Gastroesophageal sphincter (tissue), 4 donors: ENCODE data around the gene GALNS. TPM values are rescaled to one million over a fixed set of nuclear protein-coding genes. Genes with fewer than 3 reads are reported as not detected.

ENCODE experiments used
- ATAC-seq: fragments of 150-250 bp; one replicate; pipeline ENCODE4 v1.9.1; 2016; ENCODE audit warnings: mild to moderate bottlenecking, moderate library complexity
- H3K27ac ChIP-seq, 4 donors: fragments of 200-600 bp; sonication (generic) in 3 of 4; 1 replicate in 3 of 4; 2 replicates in 1 of 4; pipeline ENCODE4 v1.5.1; 2016 to 2019
- H3K27me3 ChIP-seq: fragments of 200-600 bp; sonication (generic); one replicate; pipeline ENCODE4 v1.5.1; 2019
- H3K36me3 ChIP-seq, 2 donors: fragments of 200-600 bp; sonication (generic); one replicate each; pipeline ENCODE4 v1.5.1; 2019; ENCODE audit warnings: control low read depth in 1 of 2
- H3K4me1 ChIP-seq, 3 donors: fragments of 200-600 bp; sonication (generic); 1 replicate in 2 of 3; 2 replicates in 1 of 3; pipeline ENCODE4 v1.5.1; 2016 to 2019; ENCODE audit warnings: control low read depth in 2 of 3
- H3K4me3 ChIP-seq, 2 donors: fragments of 200-600 bp; sonication (generic); one replicate each; pipeline ENCODE4 v1.5.1; 2019; ENCODE audit warnings: mild to moderate bottlenecking in 1 of 2, moderate library complexity in 1 of 2
- H3K9me3 ChIP-seq, 3 donors: fragments of 200-600 bp; sonication (generic); one replicate each; pipeline ENCODE4 v1.5.1; 2017 to 2019; ENCODE audit warnings: control low read depth in 2 of 3
- CTCF ChIP-seq, 4 experiments: fragments of 200-600 bp in 2 of 4; fragments of 450-650 bp in 2 of 4; sonication (generic) in 1 of 4; IDR thresholded peaks; one replicate each; pipeline ENCODE4 v1.5.1; 2017 to 2019; ENCODE audit warnings: antibody characterized with exemption in 4 of 4, mild to moderate bottlenecking in 2 of 4, moderate library complexity in 2 of 4
- EP300 ChIP-seq: sonication (generic); formaldehyde crosslinking; IDR thresholded peaks from one replicate; pipeline ENCODE4 v1.6.1; 2017; ENCODE audit warnings: antibody characterized with exemption, mild to moderate bottlenecking
- POLR2A ChIP-seq, 2 donors: fragments of 450-650 bp; IDR thresholded peaks; one replicate each; pipeline ENCODE4 v1.6.1; 2017; ENCODE audit warnings: antibody characterized with exemption in 2 of 2, mild to moderate bottlenecking in 2 of 2, moderate library complexity in 1 of 2
- POLR2AphosphoS5 ChIP-seq: sonication (generic); formaldehyde crosslinking; IDR thresholded peaks from one replicate; pipeline ENCODE4 v1.6.1; 2017; ENCODE audit warnings: antibody characterized with exemption
- WGBS, 2 donors: methylation state at CpG; one replicate each; pipeline ENCODE4 v1.1.5; 2018; ENCODE audit warnings: low coverage in 1 of 2; 5-methylcytosine and 5-hydroxymethylcytosine counted together
- total RNA-seq, 4 donors: library from RNA; depleted of rRNA; stranded (reverse); fragments of >200 nt; gene quantifications; one replicate each; pipeline ENCODE4 v1.1.0, GENCODE V29; 2016

GALNS gene
- total RNA-seq, 4 donors from 2014 or later, result 4.2 to 29.4 (median 15.6) TPM

DNA sequence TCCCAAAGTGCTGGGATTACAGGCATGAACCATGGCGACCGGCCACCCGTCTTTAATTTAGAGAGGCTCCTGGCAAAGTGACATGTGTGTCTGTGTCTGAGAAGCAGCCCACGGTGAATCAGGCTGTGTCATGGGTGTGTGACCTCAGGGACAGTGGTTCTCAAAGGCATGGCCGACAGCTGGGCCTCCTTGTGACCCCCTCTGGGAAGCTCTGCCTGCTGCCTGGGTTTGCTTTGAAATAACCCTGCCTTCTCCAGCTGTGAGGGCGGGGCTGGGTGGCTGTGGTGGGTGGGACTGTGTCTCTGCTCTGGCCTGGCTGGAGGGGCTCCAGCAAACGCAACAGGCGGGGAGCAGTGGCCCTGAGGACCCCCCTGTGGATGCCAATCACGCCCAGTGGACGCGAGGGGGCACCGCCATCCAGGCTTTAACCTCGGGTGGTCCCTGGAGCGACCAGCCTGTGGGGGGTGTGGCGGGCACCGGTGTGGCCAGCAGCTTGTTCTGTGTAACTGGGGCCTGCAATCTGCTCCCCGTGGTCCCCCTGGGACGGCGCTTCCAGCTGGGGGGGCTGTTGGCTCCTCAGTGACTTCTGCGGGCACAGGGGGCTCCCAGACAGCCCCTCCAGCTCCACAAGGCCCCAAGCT, 36.2 kb downstream of the GALNS start:
- H3K36me3 ChIP-seq, result peaks cover 0 to 50% of the 10 kb centered on the region in 2 donors
- no peak overlapping the region for H3K27ac ChIP-seq
- WGBS, 2 donors, result 58% methylated on average over 3 of the region's 20 CpGs; no CpG with 5 or more reads in 1 of the 2 donors
- H3K4me1 ChIP-seq, result no peaks in the 10 kb centered on the region
- TF ChIP-seq POLR2AphosphoS5 (no peak), EP300 (no peak), POLR2A (IDR thresholded peaks at IDR 0.05) (no peak), CTCF (IDR thresholded peaks at IDR 0.05) (no peak)
- no peaks in the 10 kb centered on the region for H3K9me3 ChIP-seq
- no peak for ATAC-seq
- no peak overlapping the region for H3K4me3 ChIP-seq
- H3K27me3 ChIP-seq, result no peaks in the 10 kb centered on the region

DNA sequence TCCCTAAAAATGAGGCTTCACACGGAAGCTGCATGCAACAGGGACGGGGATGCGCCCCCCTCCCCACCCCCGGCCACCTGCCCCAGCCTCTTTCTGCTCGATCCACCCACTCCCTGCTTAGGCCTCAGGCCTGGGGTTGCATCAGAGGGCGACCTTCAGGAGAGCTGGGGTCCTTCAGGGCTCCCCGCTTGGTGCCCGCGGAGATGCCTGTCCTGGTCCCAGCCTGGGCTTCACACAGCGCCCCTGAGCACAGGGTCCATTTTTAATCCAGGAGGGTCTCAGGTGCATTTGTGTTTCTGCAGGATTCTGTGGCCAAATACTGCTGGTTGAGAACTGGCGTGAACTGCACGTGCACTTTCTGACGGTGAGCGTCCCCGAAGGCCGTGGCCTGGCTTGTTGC, 37.6 kb downstream of the GALNS start:
- H3K4me1 ChIP-seq, result no peaks in the 10 kb centered on the region
- ATAC-seq, result no peak
- TF ChIP-seq CTCF (IDR thresholded peaks at IDR 0.05) (no peak), POLR2AphosphoS5 (no peak), POLR2A (IDR thresholded peaks at IDR 0.05) (no peak), EP300 (no peak)
- H3K27me3 ChIP-seq, result no peaks in the 10 kb centered on the region
- no peak overlapping the region for H3K4me3 ChIP-seq
- WGBS, 2 donors, result 76 to 85% methylated on average over 4 to 6 of the region's 16 CpGs
- peaks cover 0 to 36% of the 10 kb centered on the region in 2 donors for H3K36me3 ChIP-seq
- no peak overlapping the region for H3K27ac ChIP-seq
- no peaks in the 10 kb centered on the region for H3K9me3 ChIP-seq

DNA sequence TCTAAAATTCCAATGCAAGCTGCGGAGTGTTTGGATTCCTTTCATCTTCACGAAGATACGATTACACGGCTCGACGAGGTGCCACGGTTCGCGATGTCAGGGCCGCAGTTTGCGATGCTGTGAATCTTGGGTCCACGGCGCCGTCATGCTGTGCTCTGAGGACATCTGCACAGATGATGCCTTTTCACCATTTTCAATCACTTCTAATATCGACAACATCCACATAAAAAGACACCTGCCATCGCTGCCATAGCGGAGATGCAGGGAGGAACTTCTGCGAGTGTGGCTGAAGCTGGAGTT, 38.2 kb downstream of the GALNS start:
- ATAC-seq, result no peak
- Histone ChIP-seq H3K4me1 (peaks cover 0 to 2% (median 0%) of the 10 kb centered on the region in 3 donors), H3K9me3 (no peaks in the 10 kb centered on the region), H3K27ac (no peak overlapping the region), H3K36me3 (peaks cover 0 to 31% of the 10 kb centered on the region in 2 donors), H3K27me3 (no peaks in the 10 kb centered on the region), H3K4me3 (no peak overlapping the region)
- no peak for TF ChIP-seq POLR2A (IDR thresholded peaks at IDR 0.05)
- no peak for TF ChIP-seq EP300
- no peak for TF ChIP-seq POLR2AphosphoS5
- TF ChIP-seq CTCF (IDR thresholded peaks at IDR 0.05), result no peak
- 77% methylated on average over 18 of the region's 18 CpGs; no CpG with 5 or more reads in 1 of the 2 donors for WGBS, 2 donors

DNA sequence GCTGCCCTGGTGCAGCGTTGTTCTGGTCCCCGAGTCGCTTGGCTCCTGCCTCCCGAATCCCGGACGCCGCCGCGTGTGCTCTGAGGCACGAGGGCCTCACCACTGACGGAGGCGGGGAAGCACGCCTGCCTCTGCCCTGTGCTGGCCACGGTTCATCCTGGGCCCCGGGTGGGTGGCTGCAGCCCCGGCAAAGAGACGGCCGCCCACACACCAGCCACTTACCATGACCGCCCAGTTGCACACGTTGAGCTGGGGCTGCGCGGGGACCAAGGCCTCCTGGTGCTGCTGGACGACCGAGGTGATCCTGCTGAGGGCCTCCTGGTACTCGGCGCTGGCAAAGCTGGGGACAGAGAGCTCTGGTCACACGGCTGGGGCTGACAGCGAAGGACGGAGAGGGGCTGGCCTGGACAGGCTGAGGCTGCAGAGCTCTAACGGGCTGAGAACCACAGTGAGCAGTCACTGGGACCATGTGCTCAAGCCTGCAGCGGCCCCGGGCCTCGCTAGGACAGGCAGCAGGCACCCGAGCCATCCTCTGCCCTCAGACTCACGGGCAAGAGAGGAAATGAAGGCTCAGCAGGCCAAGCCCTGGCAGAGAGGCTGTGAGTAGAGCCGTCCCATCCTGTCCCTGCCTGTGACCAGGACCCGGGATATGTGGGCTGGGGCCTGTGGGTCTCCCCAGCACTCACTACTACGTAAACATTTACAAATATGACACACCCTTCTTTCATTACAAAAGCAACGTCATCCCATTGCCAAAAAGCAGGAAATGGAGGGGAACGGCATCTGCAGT, 38.8 kb downstream of the GALNS start:
- H3K36me3 ChIP-seq, result peaks cover 0 to 28% of the 10 kb centered on the region in 2 donors
- H3K27me3 ChIP-seq, result no peaks in the 10 kb centered on the region
- 63% methylated on average over 2 of the region's 40 CpGs; no CpG with 5 or more reads in 1 of the 2 donors for WGBS, 2 donors
- no peak overlapping the region for H3K27ac ChIP-seq
- TF ChIP-seq POLR2A (IDR thresholded peaks at IDR 0.05), result no peak
- H3K4me3 ChIP-seq, result no peak overlapping the region
- H3K4me1 ChIP-seq, result peaks cover 0 to 7% (median 3%) of the 10 kb centered on the region in 3 donors
- no peaks in the 10 kb centered on the region for H3K9me3 ChIP-seq
- no peak for ATAC-seq

- peaks cover 0 to 18% of the 10 kb centered on the region in 2 donors for H3K36me3 ChIP-seq
- no CpG with 5 or more reads among the region's 41 CpGs for WGBS, 2 donors
Measured at GRCh38 chr16:88816736-88817535, 39.8 kb downstream of the GALNS start.

More at GRCh38 chr16:88816736-88817535, 39.8 kb downstream of the GALNS start:
- no peak for TF ChIP-seq POLR2AphosphoS5
- no peak for TF ChIP-seq CTCF (IDR thresholded peaks at IDR 0.05)
- no peak for TF ChIP-seq POLR2A (IDR thresholded peaks at IDR 0.05)
- TF ChIP-seq EP300, result no peak
- no peaks in the 10 kb centered on the region for H3K27me3 ChIP-seq
- H3K4me3 ChIP-seq, result no peak overlapping the region
- ATAC-seq, result no peak
- no peaks in the 10 kb centered on the region for H3K9me3 ChIP-seq
- H3K27ac ChIP-seq, result no peak overlapping the region
- peaks cover 0 to 18% (median 7%) of the 10 kb centered on the region in 3 donors for H3K4me1 ChIP-seq
